Measurements from ENCODE around the gene AXIN2. TPM values are rescaled to one million over a fixed set of nuclear protein-coding genes. Genes with fewer than 3 reads are reported as not detected.

The AXIN2 gene, protein sequence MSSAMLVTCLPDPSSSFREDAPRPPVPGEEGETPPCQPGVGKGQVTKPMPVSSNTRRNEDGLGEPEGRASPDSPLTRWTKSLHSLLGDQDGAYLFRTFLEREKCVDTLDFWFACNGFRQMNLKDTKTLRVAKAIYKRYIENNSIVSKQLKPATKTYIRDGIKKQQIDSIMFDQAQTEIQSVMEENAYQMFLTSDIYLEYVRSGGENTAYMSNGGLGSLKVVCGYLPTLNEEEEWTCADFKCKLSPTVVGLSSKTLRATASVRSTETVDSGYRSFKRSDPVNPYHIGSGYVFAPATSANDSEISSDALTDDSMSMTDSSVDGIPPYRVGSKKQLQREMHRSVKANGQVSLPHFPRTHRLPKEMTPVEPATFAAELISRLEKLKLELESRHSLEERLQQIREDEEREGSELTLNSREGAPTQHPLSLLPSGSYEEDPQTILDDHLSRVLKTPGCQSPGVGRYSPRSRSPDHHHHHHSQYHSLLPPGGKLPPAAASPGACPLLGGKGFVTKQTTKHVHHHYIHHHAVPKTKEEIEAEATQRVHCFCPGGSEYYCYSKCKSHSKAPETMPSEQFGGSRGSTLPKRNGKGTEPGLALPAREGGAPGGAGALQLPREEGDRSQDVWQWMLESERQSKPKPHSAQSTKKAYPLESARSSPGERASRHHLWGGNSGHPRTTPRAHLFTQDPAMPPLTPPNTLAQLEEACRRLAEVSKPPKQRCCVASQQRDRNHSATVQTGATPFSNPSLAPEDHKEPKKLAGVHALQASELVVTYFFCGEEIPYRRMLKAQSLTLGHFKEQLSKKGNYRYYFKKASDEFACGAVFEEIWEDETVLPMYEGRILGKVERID
- total RNA-seq (10 to 100 TPM in 6 of 9 donors, 1 to 10 TPM in 3; 5.7 to 24.0 (median 12.9) TPM), polyA plus RNA-seq (10 to 100 TPM in 1 of 2 donors, 1 to 10 TPM in 1; 5.6 to 20.0 TPM)
- long read RNA-seq, donor 1, full-length matches to known transcripts = 3 of 9 reads
- long read RNA-seq, donor 1, partial matches to known transcripts = 1 of 9 reads
- long read RNA-seq, donor 1, other reads (novel, unspliced or antisense) = 5 of 9 reads
- long read RNA-seq, donor 2, full-length matches to known transcripts = 4 of 20 reads
- long read RNA-seq, donor 2, partial matches to known transcripts = 12 of 20 reads
- long read RNA-seq, donor 2, other reads (novel, unspliced or antisense) = 4 of 20 reads
- long read RNA-seq, donor 3, full-length matches to known transcripts = 1 of 7 reads
- long read RNA-seq, donor 3, partial matches to known transcripts = 3 of 7 reads
- long read RNA-seq, donor 3, other reads (novel, unspliced or antisense) = 3 of 7 reads

DNA sequence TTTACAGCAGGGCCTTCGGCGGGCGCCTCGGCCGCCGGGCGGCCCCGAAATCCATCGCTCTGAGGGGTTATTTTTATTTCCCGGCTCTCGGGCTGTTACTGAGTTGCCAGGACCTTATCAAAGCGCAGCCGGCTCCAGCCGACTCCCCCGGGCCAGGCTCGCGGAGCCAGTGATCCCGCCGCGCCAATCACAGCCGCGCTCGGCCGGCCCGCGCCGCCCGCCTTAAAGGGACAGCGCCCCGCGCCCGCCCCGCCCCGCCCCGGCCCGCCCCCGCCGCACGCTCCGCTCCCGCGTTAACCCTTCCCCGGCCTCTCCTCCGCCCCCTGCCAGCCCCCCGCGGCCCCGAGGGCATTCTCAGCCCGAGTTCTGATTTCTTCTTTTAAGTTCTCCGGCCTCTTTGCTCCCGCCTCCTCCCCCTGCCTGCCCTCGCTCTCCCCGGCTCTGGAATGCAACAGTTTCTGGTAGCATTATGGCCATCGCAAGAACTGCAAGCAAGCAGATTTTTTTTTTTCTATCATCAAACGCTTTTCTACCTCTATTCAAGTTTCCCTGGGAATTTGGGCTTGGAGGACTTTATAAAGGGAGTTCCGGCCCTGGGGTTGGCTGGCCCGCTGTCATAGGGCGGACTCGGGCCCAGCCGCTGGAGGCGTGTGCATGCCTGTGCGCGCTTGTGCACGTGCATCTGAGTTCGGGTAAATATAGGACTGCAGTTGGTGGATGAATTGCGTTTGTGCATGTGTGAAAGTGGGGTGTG is at the start of gene AXIN2:
AXIN2 (minus strand) TSS at position 197 of the 754 bp plus-strand sequence. CDS start 3,028 bp downstream, outside the sequence.
- peak; percentile 81 to 90 (median 86) for ATAC-seq
- peak; percentile 91 to 95 (median 93) for DNase-seq
- peak within 1 kb of the TSS; percentile 65 to 100 (median 88) for H3K4me3 ChIP-seq
- intact Hi-C loops (cut with DNase I) = loop anchor here in 4 of 10 donors (5.0 to 10.0 kb wide), 4 partner anchors 173 to 613 kb away; no protein-coding TSS in a partner anchor
- WGBS, 4 donors = 0 to 1% (median 0%) methylated on average over 35 to 65 of the region's 65 CpGs
- peaks cover 0 to 20% (median 0%) of the 10 kb centered on the region in 9 donors for H3K27me3 ChIP-seq
- no peaks in the 10 kb centered on the region for H3K9me3 ChIP-seq
- TF ChIP-seq CTCF (IDR thresholded peaks at IDR 0.05) (peak in 5 of 12 donors; percentile 2 to 30 (median 8)), POLR2A (IDR thresholded peaks at IDR 0.05) (no peak)
- H3K36me3 ChIP-seq = peaks cover 0 to 4% (median 0%) of the 10 kb centered on the region in 9 donors
- peak within 1 kb of the TSS in 10 of 12 donors; percentile 86 to 98 (median 90) for H3K27ac ChIP-seq
- peaks cover 0 to 36% (median 13%) of the 10 kb centered on the region in 12 donors for H3K4me1 ChIP-seq

DNA sequence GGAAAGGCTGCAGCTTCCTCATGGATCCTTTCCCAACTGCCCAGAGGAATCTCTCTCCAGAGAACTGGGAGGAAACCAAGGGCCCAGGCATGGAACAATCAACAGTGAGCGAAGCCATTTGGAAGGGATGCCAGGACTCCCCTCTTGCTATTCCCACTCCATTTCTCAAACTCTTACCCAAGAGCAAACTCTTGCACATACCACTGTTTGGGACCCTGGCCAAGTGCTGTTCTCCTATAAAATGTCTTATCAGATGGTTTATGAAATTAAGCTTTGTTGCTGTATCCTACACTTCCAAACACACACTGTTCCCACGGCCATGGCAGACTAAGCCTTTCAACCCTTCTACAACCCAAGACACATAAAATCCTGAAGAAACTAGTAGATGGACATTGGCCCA is 48.3 kb upstream of the AXIN2 start:
- WGBS, 4 donors = 89 to 97% (median 94%) methylated on average over 2 of the region's 2 CpGs

GRCh38 chr17:65609286-65609685 is 47.8 kb upstream of the AXIN2 start:
- no peak for DNase-seq
- no peak overlapping the region for H3K27ac ChIP-seq
- TF ChIP-seq POLR2A (IDR thresholded peaks at IDR 0.05) = no peak
- no peaks in the 10 kb centered on the region for H3K4me1 ChIP-seq
- H3K36me3 ChIP-seq = no peaks in the 10 kb centered on the region
- 75 to 96% (median 85%) methylated on average over 2 of the region's 2 CpGs for WGBS, 4 donors
- no peaks in the 10 kb centered on the region for H3K9me3 ChIP-seq
- ATAC-seq = no peak
- H3K27me3 ChIP-seq = no peaks in the 10 kb centered on the region
- intact Hi-C loops (cut with DNase I) = no loop called here
- no peak overlapping the region for H3K4me3 ChIP-seq

More for the DNA sequence above, 48.3 kb upstream of the AXIN2 start:
- no peaks in the 10 kb centered on the region for H3K9me3 ChIP-seq
- no peaks in the 10 kb centered on the region for H3K27me3 ChIP-seq
- TF ChIP-seq CTCF (IDR thresholded peaks at IDR 0.05) (no peak), POLR2A (IDR thresholded peaks at IDR 0.05) (no peak)
- no peaks in the 10 kb centered on the region for H3K4me1 ChIP-seq
- no peak overlapping the region for H3K27ac ChIP-seq
- ATAC-seq (no peak), DNase-seq (no peak)
- H3K36me3 ChIP-seq = no peaks in the 10 kb centered on the region
- intact Hi-C loops (cut with DNase I) = no loop called here
- no peak overlapping the region for H3K4me3 ChIP-seq
